Right lobe of liver (tissue), 4 donors: Measurements from ENCODE around the gene SYTL3.

Source experiments
- POLR2A ChIP-seq: fragments of 450-650 bp; IDR thresholded peaks from one replicate; pipeline ENCODE4 v1.6.1; 2017; ENCODE audit warnings: antibody characterized with exemption, mild to moderate bottlenecking
- TF ChIP-seq, protein P1 (sequence below), 4 donors: fragments of 200-600 bp in 3 of 4; fragments of 450-650 bp in 1 of 4; IDR thresholded peaks; one replicate each; pipeline versions ENCODE4 v1.5.1 to v1.8.0; 2016 to 2022; ENCODE audit warnings: antibody characterized with exemption in 4 of 4, mild to moderate bottlenecking in 2 of 4
- donor health status: DM: no; HTN: no; CAD: no.
- donor health status: DM: no; HTN: no; CAD: no.
- donor health status: DM: no; HTN: yes; CAD: no.

GRCh38 chr6:158757753-158758090, 107.9 kb downstream of the SYTL3 start:
- TF ChIP-seq, protein P1, sequence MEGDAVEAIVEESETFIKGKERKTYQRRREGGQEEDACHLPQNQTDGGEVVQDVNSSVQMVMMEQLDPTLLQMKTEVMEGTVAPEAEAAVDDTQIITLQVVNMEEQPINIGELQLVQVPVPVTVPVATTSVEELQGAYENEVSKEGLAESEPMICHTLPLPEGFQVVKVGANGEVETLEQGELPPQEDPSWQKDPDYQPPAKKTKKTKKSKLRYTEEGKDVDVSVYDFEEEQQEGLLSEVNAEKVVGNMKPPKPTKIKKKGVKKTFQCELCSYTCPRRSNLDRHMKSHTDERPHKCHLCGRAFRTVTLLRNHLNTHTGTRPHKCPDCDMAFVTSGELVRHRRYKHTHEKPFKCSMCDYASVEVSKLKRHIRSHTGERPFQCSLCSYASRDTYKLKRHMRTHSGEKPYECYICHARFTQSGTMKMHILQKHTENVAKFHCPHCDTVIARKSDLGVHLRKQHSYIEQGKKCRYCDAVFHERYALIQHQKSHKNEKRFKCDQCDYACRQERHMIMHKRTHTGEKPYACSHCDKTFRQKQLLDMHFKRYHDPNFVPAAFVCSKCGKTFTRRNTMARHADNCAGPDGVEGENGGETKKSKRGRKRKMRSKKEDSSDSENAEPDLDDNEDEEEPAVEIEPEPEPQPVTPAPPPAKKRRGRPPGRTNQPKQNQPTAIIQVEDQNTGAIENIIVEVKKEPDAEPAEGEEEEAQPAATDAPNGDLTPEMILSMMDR (IDR thresholded peaks at IDR 0.05): no peak
- TF ChIP-seq POLR2A: no peak
